GM12872 (cell line): ENCODE results near the gene NFIC.

ENCODE experiments used
- TF ChIP-seq, protein P1 (sequence below): IDR thresholded peaks from 3 replicates; pipeline ENCODE4 v1.5.1; 2011; ENCODE audit warnings: low read depth, mild to moderate bottlenecking, low read length, moderate library complexity; ENCODE audit not compliant: insufficient read depth

The NFIC gene

DNA sequence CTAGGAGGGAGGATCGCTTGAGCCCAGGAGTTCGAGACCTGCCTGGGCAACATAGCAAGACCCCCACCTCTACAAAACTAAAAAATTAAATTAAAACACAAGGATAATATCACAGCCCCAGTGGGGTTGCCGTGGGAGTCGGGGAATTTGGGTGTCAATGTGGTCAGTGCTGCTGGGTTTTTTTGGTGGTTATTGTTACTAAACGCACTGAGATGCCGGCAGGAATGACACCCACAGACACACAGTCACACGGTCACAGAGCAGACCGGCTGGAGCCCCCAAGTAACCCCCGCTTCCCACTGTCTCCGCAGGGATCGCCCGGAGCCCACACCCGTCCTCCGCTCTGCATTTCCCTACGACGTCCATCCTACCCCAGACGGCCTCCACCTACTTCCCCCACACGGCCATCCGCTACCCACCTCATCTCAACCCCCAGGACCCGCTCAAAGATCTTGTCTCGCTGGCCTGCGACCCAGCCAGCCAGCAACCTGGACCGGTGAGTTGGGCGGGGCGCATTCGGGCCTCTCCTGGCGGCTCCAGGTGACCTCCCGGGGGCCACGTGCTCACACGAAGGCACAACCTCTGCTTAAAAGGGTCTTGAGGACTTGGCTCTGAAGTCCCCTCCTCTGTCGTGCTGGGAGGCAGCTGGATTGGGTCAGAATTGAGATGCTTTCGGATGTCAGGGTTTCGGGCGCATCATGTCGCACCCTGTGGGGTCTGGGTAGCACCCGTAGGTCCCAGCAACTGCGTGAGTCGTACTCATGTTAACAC lies 86.0 kb downstream of the NFIC start:
- TF ChIP-seq, protein P1, sequence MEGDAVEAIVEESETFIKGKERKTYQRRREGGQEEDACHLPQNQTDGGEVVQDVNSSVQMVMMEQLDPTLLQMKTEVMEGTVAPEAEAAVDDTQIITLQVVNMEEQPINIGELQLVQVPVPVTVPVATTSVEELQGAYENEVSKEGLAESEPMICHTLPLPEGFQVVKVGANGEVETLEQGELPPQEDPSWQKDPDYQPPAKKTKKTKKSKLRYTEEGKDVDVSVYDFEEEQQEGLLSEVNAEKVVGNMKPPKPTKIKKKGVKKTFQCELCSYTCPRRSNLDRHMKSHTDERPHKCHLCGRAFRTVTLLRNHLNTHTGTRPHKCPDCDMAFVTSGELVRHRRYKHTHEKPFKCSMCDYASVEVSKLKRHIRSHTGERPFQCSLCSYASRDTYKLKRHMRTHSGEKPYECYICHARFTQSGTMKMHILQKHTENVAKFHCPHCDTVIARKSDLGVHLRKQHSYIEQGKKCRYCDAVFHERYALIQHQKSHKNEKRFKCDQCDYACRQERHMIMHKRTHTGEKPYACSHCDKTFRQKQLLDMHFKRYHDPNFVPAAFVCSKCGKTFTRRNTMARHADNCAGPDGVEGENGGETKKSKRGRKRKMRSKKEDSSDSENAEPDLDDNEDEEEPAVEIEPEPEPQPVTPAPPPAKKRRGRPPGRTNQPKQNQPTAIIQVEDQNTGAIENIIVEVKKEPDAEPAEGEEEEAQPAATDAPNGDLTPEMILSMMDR, result no peak

DNA sequence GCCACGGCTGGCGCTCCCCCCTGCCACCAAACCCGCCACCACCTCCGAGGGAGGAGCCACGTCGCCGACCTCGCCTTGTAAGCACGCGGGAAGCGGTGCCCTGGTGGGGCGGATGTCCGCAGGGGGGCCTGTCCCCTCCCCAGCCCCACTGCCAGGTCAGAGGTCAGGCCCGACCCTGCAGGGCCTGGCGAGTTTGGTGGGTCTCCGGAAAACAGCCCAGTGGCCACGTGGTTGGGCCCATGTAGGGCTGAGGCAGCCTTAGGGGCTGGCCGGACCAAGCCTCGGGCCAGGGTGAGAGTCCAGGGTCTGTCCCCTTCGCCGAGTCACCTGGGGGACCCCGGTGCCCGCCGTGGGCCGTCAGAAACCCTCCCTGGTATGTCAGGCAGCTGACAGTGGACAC lies 87.5 kb downstream of the NFIC start:
- TF ChIP-seq, protein P1, result no peak

DNA sequence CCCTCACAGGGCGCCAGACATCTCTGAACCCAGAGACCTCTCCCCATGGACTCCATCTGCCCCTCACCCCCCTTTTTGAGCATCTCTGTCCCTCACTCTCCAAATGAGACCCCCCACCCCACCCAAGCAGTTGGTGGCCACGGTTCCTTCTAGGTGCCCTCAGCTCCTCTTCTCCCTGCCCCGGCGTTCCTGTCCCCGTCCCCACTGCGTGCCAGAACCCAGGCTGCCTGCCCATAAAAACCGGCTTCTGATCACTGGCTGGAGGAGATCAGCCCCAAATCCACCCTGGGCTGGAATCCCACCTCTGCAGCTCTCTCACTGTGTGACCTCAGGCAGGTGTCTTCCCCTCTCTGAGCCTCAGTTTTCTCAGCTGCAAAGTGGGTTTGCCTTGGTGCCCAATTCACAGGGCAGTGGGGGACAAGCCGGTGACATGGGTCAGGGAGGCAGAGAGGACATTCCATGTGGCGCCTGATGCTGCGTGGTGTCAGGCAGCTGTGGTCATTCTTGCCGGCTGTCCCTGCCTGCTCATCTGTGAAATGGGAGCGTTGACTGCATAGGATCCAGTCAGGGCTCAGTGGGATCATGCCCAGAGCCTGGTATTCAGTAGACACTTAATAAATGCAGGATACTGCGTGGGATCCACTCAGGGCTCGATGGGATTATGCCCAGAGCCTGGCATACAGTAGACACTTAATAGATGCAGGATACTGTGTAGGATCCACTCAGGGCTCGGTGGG lies 88.4 kb downstream of the NFIC start:
- TF ChIP-seq, protein P1, result no peak

DNA sequence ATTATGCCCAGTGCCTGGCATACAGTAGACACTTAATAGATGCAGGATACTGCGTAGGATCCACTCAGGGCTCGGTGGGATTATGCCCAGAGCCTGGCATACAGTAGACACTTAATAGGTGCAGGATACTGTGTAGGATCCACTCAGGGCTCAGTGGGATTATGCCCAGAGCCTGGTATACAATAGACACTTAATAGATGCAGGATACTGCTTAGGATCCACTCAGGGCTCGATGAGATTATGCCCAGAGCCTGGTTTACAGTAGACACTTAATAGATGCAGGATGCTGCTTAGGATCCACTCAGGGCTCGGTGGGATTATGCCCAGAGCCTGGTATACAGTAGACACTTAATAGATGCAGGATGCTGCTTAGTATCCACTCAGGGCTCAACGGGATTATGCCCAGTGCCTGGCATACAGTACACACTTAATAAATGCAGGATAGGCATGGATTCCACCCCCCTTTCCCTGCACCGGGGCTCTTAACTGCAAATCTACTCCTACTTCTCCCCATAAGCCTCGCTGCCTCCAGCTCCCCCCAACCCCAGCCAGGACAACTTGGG lies 89.1 kb downstream of the NFIC start:
- TF ChIP-seq, protein P1, result no peak

DNA sequence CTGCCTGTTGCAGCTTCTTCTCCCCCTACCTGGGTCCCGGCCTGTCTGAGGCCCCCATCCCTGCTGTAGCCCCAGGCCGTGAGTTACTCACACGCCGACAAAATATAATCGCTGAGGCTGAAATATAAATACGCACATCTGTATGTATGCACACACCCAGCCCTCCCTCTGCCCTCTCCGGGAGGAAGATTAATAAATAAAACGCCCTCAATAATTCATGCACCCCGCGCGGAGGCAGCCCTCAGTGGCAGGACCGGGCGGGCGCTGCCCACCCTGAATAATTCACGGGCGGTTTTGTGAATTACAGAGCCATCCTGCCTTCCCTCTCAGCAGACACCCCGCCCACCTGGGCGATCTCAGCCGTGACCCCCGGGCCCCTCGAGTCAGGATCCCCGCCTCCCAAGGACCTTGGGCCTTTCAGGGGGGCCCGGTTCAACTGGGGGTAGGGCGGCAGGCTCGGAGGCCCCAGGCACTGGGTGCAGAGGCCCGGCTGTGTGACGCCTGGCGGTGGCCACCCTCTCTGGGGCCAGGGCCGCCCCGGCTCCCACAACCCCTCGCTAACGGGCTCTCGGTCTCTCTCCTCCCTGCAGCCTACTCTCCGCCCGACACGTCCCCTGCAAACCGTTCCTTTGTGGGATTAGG lies 89.7 kb downstream of the NFIC start:
- TF ChIP-seq, protein P1, result no peak

DNA sequence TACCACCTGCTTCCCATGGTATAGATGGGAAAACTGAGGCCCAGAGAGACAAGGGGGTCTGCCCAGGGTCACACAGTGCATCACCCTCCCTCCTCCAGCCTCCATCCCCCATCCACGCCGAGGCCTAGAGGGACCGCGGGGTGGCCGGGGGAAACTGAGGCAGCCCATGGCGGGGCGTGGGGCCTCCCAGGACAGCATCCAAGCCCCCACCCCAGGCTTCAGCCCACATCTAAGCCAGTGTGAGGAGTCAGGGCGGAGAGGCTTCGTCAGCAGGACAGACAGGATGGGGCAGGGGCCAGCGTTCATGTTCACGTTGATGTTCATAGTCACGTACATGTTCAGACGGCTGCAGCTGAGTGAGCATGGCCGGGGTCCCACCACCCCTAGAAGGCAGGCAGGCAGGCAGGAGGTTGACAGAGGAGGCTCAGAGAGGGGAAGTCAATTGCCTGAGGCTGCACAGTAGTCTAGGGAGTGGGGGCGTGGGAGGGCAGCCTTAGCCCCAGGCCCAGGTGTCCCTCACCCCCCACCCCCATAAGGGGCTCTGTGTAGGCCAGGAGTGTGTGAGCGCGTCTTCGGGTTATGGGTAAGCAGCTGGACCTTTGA lies 90.6 kb downstream of the NFIC start:
- TF ChIP-seq, protein P1, result no peak
